Central memory CD4-positive, alpha-beta T cell (primary cell): ENCODE data around the gene MAD1L1.

Experiments
- DNase-seq: peaks from one replicate; pipeline ENCODE4 v3.0.0; 2022

MAD1L1 gene

GRCh38 chr7:1946025-1946772, 286.5 kb downstream of the MAD1L1 start:
- no peak for DNase-seq

- no peak for DNase-seq
These were observed 287.2 kb downstream of the MAD1L1 start for GRCh38 chr7:1945558-1945957.

- DNase-seq, result no peak
These were observed 288.0 kb downstream of the MAD1L1 start for GRCh38 chr7:1944619-1945210.

GRCh38 chr7:1943933-1944618, 288.7 kb downstream of the MAD1L1 start:
- DNase-seq, result no peak

- no peak for DNase-seq
These were observed 289.4 kb downstream of the MAD1L1 start for GRCh38 chr7:1943326-1943725.

GRCh38 chr7:1942941-1943289, 289.8 kb downstream of the MAD1L1 start:
- no peak for DNase-seq

GRCh38 chr7:1942243-1942940, 290.4 kb downstream of the MAD1L1 start:
- DNase-seq, result no peak

- DNase-seq, result no peak
These were observed 291.1 kb downstream of the MAD1L1 start for GRCh38 chr7:1941464-1942242.

- DNase-seq, result no peak
These were observed 291.9 kb downstream of the MAD1L1 start for GRCh38 chr7:1940863-1941262.

GRCh38 chr7:1940402-1940786, 292.4 kb downstream of the MAD1L1 start:
- DNase-seq, result peak; percentile 97

GRCh38 chr7:1939434-1940401, 293.0 kb downstream of the MAD1L1 start:
- DNase-seq, result no peak

- DNase-seq, result peak; percentile 15
These were observed 293.8 kb downstream of the MAD1L1 start for GRCh38 chr7:1938788-1939433.

- DNase-seq, result no peak
These were observed 295.5 kb downstream of the MAD1L1 start for GRCh38 chr7:1937252-1937605.

GRCh38 chr7:1936531-1937251, 296.1 kb downstream of the MAD1L1 start:
- no peak for DNase-seq

GRCh38 chr7:1936006-1936310, 296.8 kb downstream of the MAD1L1 start:
- DNase-seq, result no peak

GRCh38 chr7:1935176-1936005, 297.4 kb downstream of the MAD1L1 start:
- no peak for DNase-seq

GRCh38 chr7:1934756-1935155, 298.0 kb downstream of the MAD1L1 start:
- DNase-seq, result no peak

- no peak for DNase-seq
These were observed 298.7 kb downstream of the MAD1L1 start for GRCh38 chr7:1934017-1934416.

GRCh38 chr7:1933066-1933750, 299.5 kb downstream of the MAD1L1 start:
- DNase-seq, result no peak
